Stimulated activated CD4-positive, alpha-beta T cell treated with anti-CD3 and anti-CD28 coated beads, Interleukin-15, amount 100 ng/mL, for 48 hours (primary cell): Measurements from ENCODE around the gene DSPP.

Experiments used
- DNase-seq, 2 donors: peaks; one replicate each; pipeline ENCODE4 v3.0.0-alpha.2; 2020; ENCODE audit warnings: low read depth in 2 of 2

The DSPP gene

GRCh38 chr4:87631668-87632067 lies 23.3 kb downstream of the DSPP start:
- DNase-seq, result no peak

- DNase-seq, result no peak
These were observed 24.1 kb downstream of the DSPP start for GRCh38 chr4:87632469-87632868.

DNA sequence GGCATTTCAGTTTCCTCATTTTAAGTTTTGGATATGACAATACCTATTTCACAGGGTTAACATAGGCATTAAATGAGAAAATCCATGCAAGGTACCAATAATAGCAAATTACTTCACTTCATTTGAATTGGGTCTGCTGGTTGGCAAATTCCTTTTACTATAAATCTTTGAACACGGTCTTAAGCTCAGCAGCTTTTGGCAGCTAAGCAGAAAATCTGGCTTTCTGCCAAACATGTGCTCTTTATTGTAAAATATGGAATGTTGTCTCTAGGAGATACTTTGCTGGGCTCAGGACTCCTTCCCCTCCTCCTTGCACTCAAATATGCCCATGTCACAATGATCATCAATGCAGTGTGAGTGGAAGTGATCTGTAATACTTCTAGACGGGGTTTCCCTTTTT lies 24.9 kb downstream of the DSPP start:
- DNase-seq, result no peak

- DNase-seq, result no peak
These were observed 36.0 kb downstream of the DSPP start for GRCh38 chr4:87644286-87644685.

GRCh38 chr4:87649980-87650379 lies 41.7 kb downstream of the DSPP start, which contains the start of gene DMP1:
Gene DMP1 (plus strand): TSS chr4:87650280. CDS start chr4:87656493, 6,213 bp downstream.
- DNase-seq, result no peak

DNA sequence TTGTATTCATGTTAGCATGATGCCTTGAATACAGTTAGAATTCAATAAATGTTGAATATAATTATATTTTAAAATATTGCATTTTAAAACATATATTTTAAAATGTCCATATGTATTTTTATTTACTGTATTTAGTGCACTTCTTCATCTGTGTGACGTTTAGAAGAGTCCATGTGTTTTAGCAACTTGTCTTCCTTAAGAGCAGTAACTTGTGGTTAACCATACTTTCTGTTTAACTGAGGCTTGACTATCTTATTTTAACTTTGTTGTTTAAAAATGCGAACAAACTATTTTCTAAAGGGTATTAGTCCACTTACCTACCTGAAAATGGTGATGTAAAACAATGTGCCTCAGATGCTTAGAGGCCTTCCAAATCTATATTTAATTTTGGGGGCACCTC lies 42.6 kb downstream of the DSPP start:
- no peak for DNase-seq

DNA sequence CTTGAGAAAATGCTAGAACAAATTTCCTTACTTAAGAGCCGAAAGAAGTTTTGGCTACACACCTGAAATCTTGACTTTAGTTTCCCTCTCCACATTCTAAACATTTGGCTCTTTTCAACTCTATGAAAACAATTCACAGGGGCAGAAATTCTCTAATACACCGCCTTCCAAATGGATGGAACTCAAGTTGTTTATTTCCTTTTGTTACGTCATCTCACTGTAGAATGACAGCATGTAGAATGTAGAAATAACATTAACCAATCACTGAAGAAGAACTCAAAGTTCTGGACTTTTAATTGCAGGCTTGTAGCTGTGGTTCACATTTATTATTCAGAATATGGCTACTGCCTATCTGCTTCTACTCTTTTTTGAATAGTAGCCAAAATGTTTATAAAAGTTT lies 43.6 kb downstream of the DSPP start:
- no peak for DNase-seq

- DNase-seq, result no peak
These were observed 46.2 kb downstream of the DSPP start for GRCh38 chr4:87654487-87655044.

- DNase-seq, result no peak
These were observed 49.2 kb downstream of the DSPP start for GRCh38 chr4:87657525-87657924.

- no peak for DNase-seq
These were observed 51.1 kb downstream of the DSPP start for GRCh38 chr4:87659247-87659931.

DNA sequence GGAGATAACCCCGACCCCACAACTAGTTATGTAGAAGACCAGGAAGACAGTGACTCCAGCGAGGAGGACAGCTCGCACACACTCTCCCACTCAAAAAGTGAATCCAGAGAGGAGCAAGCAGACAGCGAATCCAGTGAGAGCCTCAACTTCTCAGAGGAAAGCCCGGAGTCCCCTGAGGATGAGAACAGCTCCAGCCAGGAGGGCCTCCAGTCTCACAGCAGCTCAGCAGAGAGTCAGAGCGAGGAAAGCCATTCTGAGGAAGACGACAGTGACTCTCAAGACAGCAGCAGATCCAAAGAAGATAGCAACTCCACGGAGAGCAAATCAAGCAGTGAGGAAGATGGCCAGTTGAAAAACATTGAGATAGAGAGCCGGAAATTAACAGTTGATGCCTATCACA lies 54.5 kb downstream of the DSPP start:
- DNase-seq, result no peak
